Measurements from ENCODE around the gene WDFY1. TPM values are rescaled to one million over a fixed set of nuclear protein-coding genes. Genes with fewer than 3 reads are reported as not detected.
"Not testable (repeated sequence)": the region's sequence is repeated elsewhere in the genome, so short reads cannot be mapped to it uniquely, and the experiment has no call there.

Gene WDFY1
- total RNA-seq, 2 experiments from 2014 or later, result 20.8 to 23.1 TPM

- ATAC-seq (no peak), DNase-seq (no peak)
- Mint-ChIP-seq H3K4me1 (ENCODE audit: low read depth) (no peaks in the 10 kb centered on the region), H3K9me3 (no peaks in the 10 kb centered on the region), H3K27me3 (no peaks in the 10 kb centered on the region), H3K36me3 (ENCODE audit: low read depth) (peaks cover 38% of the 10 kb centered on the region), H3K27ac (no peak overlapping the region), H3K4me3 (no peak overlapping the region)
- CTCF ChIA-PET, result no interaction called here
- TF ChIP-seq CTCF (IDR thresholded peaks at IDR 0.05), result no peak
- intact Hi-C loops (cut with micrococcal nuclease), result no loop called here
- POLR2A ChIA-PET, result no interaction called here
Observed at GRCh38 chr2:223877721-223878410, 67.3 kb downstream of the WDFY1 start.

- intact Hi-C loops (cut with micrococcal nuclease), result no loop called here
- Mint-ChIP-seq H3K27ac (no peak overlapping the region), H3K27me3 (no peaks in the 10 kb centered on the region), H3K36me3 (ENCODE audit: low read depth) (peaks cover 27% of the 10 kb centered on the region), H3K4me3 (no peak overlapping the region), H3K4me1 (ENCODE audit: low read depth) (no peaks in the 10 kb centered on the region), H3K9me3 (no peaks in the 10 kb centered on the region)
- ChIA-PET CTCF (interaction anchor here (0.7 kb wide), 1 partner anchor 34 kb away, joined by 4 read pairs; no protein-coding TSS in a partner anchor), POLR2A (no interaction called here)
- no peak for TF ChIP-seq CTCF (IDR thresholded peaks at IDR 0.05)
- no peak for DNase-seq
- ATAC-seq, result no peak
Observed at GRCh38 chr2:223873672-223874071, 71.5 kb downstream of the WDFY1 start.

- H3K4me1 Mint-ChIP-seq (ENCODE audit: low read depth); H3K27me3 Mint-ChIP-seq; POLR2A ChIA-PET; CTCF ChIA-PET; H3K4me3 Mint-ChIP-seq; intact Hi-C loops (cut with micrococcal nuclease); H3K9me3 Mint-ChIP-seq; DNase-seq; ATAC-seq; H3K27ac Mint-ChIP-seq: not testable (repeated sequence)
- peaks cover 20% of the 10 kb centered on the region for H3K36me3 Mint-ChIP-seq (ENCODE audit: low read depth)
Observed at GRCh38 chr2:223872772-223873171, 72.4 kb downstream of the WDFY1 start.

GRCh38 chr2:223871661-223872060 is 73.5 kb downstream of the WDFY1 start:
- intact Hi-C loops (cut with micrococcal nuclease); POLR2A ChIA-PET; CTCF ChIA-PET; H3K27me3 Mint-ChIP-seq; H3K4me1 Mint-ChIP-seq (ENCODE audit: low read depth); H3K27ac Mint-ChIP-seq; DNase-seq; ATAC-seq; H3K9me3 Mint-ChIP-seq; H3K4me3 Mint-ChIP-seq: not testable (repeated sequence)
- peaks cover 20% of the 10 kb centered on the region for H3K36me3 Mint-ChIP-seq (ENCODE audit: low read depth)

- peaks cover 7% of the 10 kb centered on the region for H3K4me1 Mint-ChIP-seq (ENCODE audit: low read depth)
- intact Hi-C loops (cut with micrococcal nuclease), result no loop called here
- ATAC-seq (no peak), DNase-seq (no peak)
- H3K4me3 Mint-ChIP-seq, result no peak overlapping the region
- peaks cover 18% of the 10 kb centered on the region for H3K36me3 Mint-ChIP-seq (ENCODE audit: low read depth)
- no peak overlapping the region for H3K27ac Mint-ChIP-seq
- TF ChIP-seq CTCF (IDR thresholded peaks at IDR 0.05), result no peak
- H3K27me3 Mint-ChIP-seq, result no peaks in the 10 kb centered on the region
- H3K9me3 Mint-ChIP-seq, result no peaks in the 10 kb centered on the region
- POLR2A ChIA-PET, result no interaction called here
- CTCF ChIA-PET, result no interaction called here
Observed at GRCh38 chr2:223870840-223871611, 74.1 kb downstream of the WDFY1 start.

GRCh38 chr2:223868005-223868404 is 77.1 kb downstream of the WDFY1 start:
- DNase-seq, result no peak
- Mint-ChIP-seq H3K27me3 (no peaks in the 10 kb centered on the region), H3K27ac (no peak overlapping the region), H3K4me1 (ENCODE audit: low read depth) (peaks cover 20% of the 10 kb centered on the region), H3K9me3 (no peaks in the 10 kb centered on the region), H3K36me3 (ENCODE audit: low read depth) (peaks cover 7% of the 10 kb centered on the region), H3K4me3 (no peak overlapping the region)
- ATAC-seq, result no peak
- intact Hi-C loops (cut with micrococcal nuclease), result no loop called here
- ChIA-PET CTCF (no interaction called here), POLR2A (interaction anchor here (0.6 kb wide), 1 partner anchor 97 kb away, joined by 4 read pairs; no protein-coding TSS in a partner anchor)
- TF ChIP-seq CTCF (IDR thresholded peaks at IDR 0.05), result no peak
